OCI-LY7 (cell line): ENCODE measurements around the gene FADS3. TPM values are rescaled to one million over a fixed set of nuclear protein-coding genes. Genes with fewer than 3 reads are reported as not detected.

ENCODE experiments used
- BruUV-seq: library from RNA; stranded (reverse); fragments of 400-500 nt; replicated peaks from 2 replicates; lab custom pipeline; 2021; lab: Mats Ljungman, UMichigan
- CTCF ChIA-PET: fragments of 300-600 bp; sonication (Branson Sonifier 250); formaldehyde crosslinking; loops from one replicate; lab custom pipeline; 2022; ENCODE audit warnings: antibody characterized with exemption; ENCODE audit not compliant: unreplicated experiment; lab: Charles Lee
- POLR2A ChIA-PET: fragments of 300-600 bp; sonication (Branson Sonifier 250); formaldehyde crosslinking; loops from one replicate; lab custom pipeline; 2022; ENCODE audit warnings: antibody characterized with exemption; lab: Charles Lee
- DNase-seq: peaks from one replicate; pipeline ENCODE4 v3.0.0-alpha.2; 2015; ENCODE audit warnings: low spot score
- H2AFZ ChIP-seq: fragments of 200-600 bp; sonication (generic), shearing (Covaris generic); 2 replicates; pipeline ENCODE4 v1.6.1; 2014; ENCODE audit warnings: mild to moderate bottlenecking, antibody characterized with exemption, low read length, moderate library complexity
- H3K27ac ChIP-seq: fragments of 200-600 bp; sonication (generic); 2 replicates; pipeline ENCODE4 v1.5.1; 2014; ENCODE audit warnings: mixed run types, low read depth, mild to moderate bottlenecking, moderate library complexity, low read length, inconsistent platforms; ENCODE audit not compliant: poor library complexity, severe bottlenecking
- H3K36me3 ChIP-seq: fragments of 200-600 bp; sonication (generic); 2 replicates; pipeline ENCODE4 v1.6.1; 2014; ENCODE audit warnings: mild to moderate bottlenecking, antibody characterized with exemption, low read length, moderate library complexity, mixed read lengths; ENCODE audit not compliant: insufficient read depth
- H3K4me1 ChIP-seq: fragments of 200-600 bp; sonication (generic); 2 replicates; pipeline ENCODE4 v1.5.1; 2014; ENCODE audit warnings: mild to moderate bottlenecking, low read length; ENCODE audit not compliant: insufficient read depth, poor library complexity, severe bottlenecking
- H3K4me2 ChIP-seq: fragments of 200-600 bp; sonication (generic); 2 replicates; pipeline ENCODE4 v1.6.1; 2014; ENCODE audit warnings: mild to moderate bottlenecking, low read length
- H3K4me3 ChIP-seq: fragments of 200-600 bp; sonication (generic); 2 replicates; pipeline ENCODE4 v1.5.1; 2014; ENCODE audit warnings: mild to moderate bottlenecking, low read depth, low read length; ENCODE audit not compliant: poor library complexity, severe bottlenecking
- H3K79me2 ChIP-seq: fragments of 200-600 bp; sonication (generic); 2 replicates; pipeline ENCODE4 v1.6.1; 2016; ENCODE audit warnings: low read depth, mild to moderate bottlenecking, low read length, moderate library complexity, mixed read lengths; ENCODE audit not compliant: insufficient read depth
- H3K9me2 ChIP-seq: fragments of 200-600 bp; sonication (generic); 2 replicates; pipeline ENCODE4 v1.6.1; 2016; ENCODE audit warnings: mild to moderate bottlenecking, low read length, mixed read lengths; ENCODE audit not compliant: insufficient read depth
- H3K9me3 ChIP-seq: fragments of 200-600 bp; sonication (generic); 2 replicates; pipeline ENCODE4 v1.6.1; 2014; ENCODE audit warnings: mild to moderate bottlenecking, mixed run types, low read length, mixed read lengths
- H4K20me1 ChIP-seq: fragments of 200-600 bp; sonication (generic); 2 replicates; pipeline ENCODE4 v1.6.1; 2014; ENCODE audit warnings: mild to moderate bottlenecking, antibody characterized with exemption, low read length, moderate library complexity, mixed read lengths; ENCODE audit not compliant: insufficient read depth
- CTCF ChIP-seq: fragments of 200-600 bp; sonication (generic); conservative IDR thresholded peaks from 2 replicates; pipeline ENCODE4 v1.5.1; 2014; ENCODE audit warnings: mild to moderate bottlenecking, antibody characterized with exemption, low read length, moderate library complexity, mixed read lengths
- EZH2phosphoT487 ChIP-seq: fragments of 200-600 bp; sonication (generic); IDR thresholded peaks from 2 replicates; pipeline ENCODE4 v1.6.1; 2018; ENCODE audit warnings: low read depth, borderline replicate concordance, mild to moderate bottlenecking, mixed run types, antibody characterized with exemption, low read length, moderate library complexity, mixed read lengths
- intact Hi-C: fragments of 100-400 bp; cut with micrococcal nuclease; formaldehyde crosslinking; loops from one replicate; pipeline ENCODE4 v1.10.0; 2022; ENCODE audit not compliant: unreplicated experiment
- total RNA-seq, 2 experiments: library from RNA; depleted of rRNA in 1 of 2; stranded (reverse); fragments of >200 nt in 1 of 2; shearing (Covaris generic) in 1 of 2; gene quantifications; 2 replicates each; pipeline ENCODE4 v1.2.3, GENCODE V29; 2014 to 2022

FADS3 gene
- total RNA-seq, 2 experiments from 2014 or later: 103 to 191 TPM

- Histone ChIP-seq H3K9me2 (no peaks in the 10 kb centered on the region), H3K36me3 (no peaks in the 10 kb centered on the region), H3K4me3 (no peak overlapping the region), H3K27ac (no peak overlapping the region), H4K20me1 (no peaks in the 10 kb centered on the region), H3K9me3 (no peaks in the 10 kb centered on the region), H3K79me2 (no peaks in the 10 kb centered on the region), H3K4me1 (no peaks in the 10 kb centered on the region), H2AFZ (no peak overlapping the region), H3K4me2 (no peak overlapping the region)
- BruUV-seq: no TSS peak
- POLR2A ChIA-PET: interaction anchor here (0.7 kb wide), 1 partner anchor 50 kb away, joined by 3 read pairs; no protein-coding TSS in a partner anchor
- intact Hi-C loops: no loop called here
- CTCF ChIA-PET: no interaction called here
- DNase-seq: no peak
- TF ChIP-seq EZH2phosphoT487: no peak
- no peak for TF ChIP-seq CTCF
These were observed 46.3 kb downstream of the FADS3 start for GRCh38 chr11:61844909-61845565.

- POLR2A ChIA-PET: no interaction called here
- Histone ChIP-seq H3K27ac (no peak overlapping the region), H3K9me2 (no peaks in the 10 kb centered on the region), H3K4me3 (no peak overlapping the region), H3K4me2 (no peak overlapping the region), H3K9me3 (no peaks in the 10 kb centered on the region), H3K36me3 (no peaks in the 10 kb centered on the region), H2AFZ (no peak overlapping the region), H4K20me1 (no peaks in the 10 kb centered on the region), H3K79me2 (no peaks in the 10 kb centered on the region), H3K4me1 (no peaks in the 10 kb centered on the region)
- no peak for DNase-seq
- TF ChIP-seq CTCF (no peak), EZH2phosphoT487 (no peak)
- CTCF ChIA-PET: no interaction called here
- intact Hi-C loops: no loop called here
- BruUV-seq: no TSS peak
These were observed 48.9 kb downstream of the FADS3 start for GRCh38 chr11:61842528-61842820.
